ENCODE data around the gene TGFBR2.

DNA sequence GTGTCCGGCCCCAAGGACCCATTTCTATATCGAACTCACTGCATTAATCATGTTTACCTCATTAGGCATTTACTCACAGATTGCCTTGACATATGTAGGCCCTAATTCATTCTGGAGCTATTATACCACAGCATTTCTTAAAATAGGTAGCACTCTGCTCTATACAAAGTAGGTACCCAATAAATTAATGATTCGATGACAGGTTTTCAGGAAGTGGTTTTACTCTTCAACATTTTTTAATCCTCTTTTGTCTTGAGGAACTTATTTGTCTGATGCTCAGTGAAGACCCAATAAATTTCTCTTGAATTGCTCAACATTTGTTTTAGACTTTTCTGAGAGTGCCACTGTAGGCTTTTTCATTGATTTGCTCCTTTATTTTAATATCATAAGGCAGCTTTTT lies 12.1 kb downstream of the TGFBR2 start:
- TF ChIP-seq EZH2 (IDR thresholded peaks at IDR 0.05; ENCODE audit: insufficient read depth, low read length) (no peak), CTCF (IDR thresholded peaks at IDR 0.05; ENCODE audit: insufficient read depth, low read depth, low read length) (no peak)
